ENCODE results near the gene VPS35L.

The VPS35L gene

GRCh38 chr16:19639986-19640421 is 84.5 kb downstream of the VPS35L start:
- in situ Hi-C loops (cut with MboI; ENCODE audit: low pct_unique_long_range_greater_than_20kb, low sequenced_read_pairs, unreplicated experiment) = no loop called here
- no peak for DNase-seq (ENCODE audit: low spot score)
- TF ChIP-seq CTCF (IDR thresholded peaks at IDR 0.05; ENCODE audit: extremely low read depth, insufficient read depth, missing control alignments) = no peak

- no peak for TF ChIP-seq CTCF (IDR thresholded peaks at IDR 0.05; ENCODE audit: extremely low read depth, insufficient read depth, missing control alignments)
- in situ Hi-C loops (cut with MboI; ENCODE audit: low pct_unique_long_range_greater_than_20kb, low sequenced_read_pairs, unreplicated experiment) = no loop called here
- no peak for DNase-seq (ENCODE audit: low spot score)
Observed at GRCh38 chr16:19642501-19642900, 87.0 kb downstream of the VPS35L start.

- in situ Hi-C loops (cut with MboI; ENCODE audit: low pct_unique_long_range_greater_than_20kb, low sequenced_read_pairs, unreplicated experiment) = no loop called here
- no peak for TF ChIP-seq CTCF (IDR thresholded peaks at IDR 0.05; ENCODE audit: extremely low read depth, insufficient read depth, missing control alignments)
- DNase-seq (ENCODE audit: low spot score) = no peak
Observed at GRCh38 chr16:19644877-19645276, 89.4 kb downstream of the VPS35L start.

DNA sequence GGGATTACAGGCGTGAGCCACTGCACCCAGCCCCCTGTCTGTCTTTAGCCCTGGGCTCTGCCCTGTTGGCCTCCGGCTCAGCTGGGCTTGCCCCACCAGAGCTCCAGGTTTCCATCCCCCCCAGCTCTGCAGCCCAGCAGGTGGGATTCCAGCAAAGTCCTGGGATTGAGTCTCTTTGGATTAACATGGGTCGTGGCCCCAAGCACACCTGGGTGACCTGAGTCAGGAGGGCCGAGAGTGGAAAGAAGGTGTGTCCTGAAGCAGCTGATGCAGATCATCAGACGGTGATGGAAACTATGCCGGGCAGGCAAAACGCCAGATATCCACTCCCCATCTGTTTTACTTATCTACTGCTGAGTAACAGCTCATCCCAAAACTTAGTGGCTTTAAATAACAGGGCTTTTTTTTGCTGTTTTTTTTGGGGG is 90.1 kb downstream of the VPS35L start:
- no peak for DNase-seq (ENCODE audit: low spot score)
- no peak for TF ChIP-seq CTCF (IDR thresholded peaks at IDR 0.05; ENCODE audit: extremely low read depth, insufficient read depth, missing control alignments)
- in situ Hi-C loops (cut with MboI; ENCODE audit: low pct_unique_long_range_greater_than_20kb, low sequenced_read_pairs, unreplicated experiment) = no loop called here

DNA sequence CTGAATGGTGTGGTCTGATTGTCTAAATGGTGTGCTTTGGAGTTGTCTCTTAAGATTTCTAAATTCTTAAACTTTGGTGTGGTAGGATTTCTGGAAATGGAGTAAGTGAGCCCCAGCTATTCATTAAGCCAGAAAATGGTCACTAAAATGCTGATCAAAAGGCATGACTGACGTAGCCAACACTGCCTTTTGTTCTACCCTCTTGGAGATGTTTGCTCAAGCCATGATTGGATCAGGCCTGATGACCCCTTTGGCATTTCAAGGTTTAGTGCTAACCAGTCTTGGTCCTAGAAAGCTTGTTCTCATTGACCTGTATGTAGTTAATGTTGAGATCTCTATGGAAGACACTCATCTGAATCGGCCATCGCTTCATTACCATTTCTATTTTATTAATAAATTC is 94.5 kb downstream of the VPS35L start:
- in situ Hi-C loops (cut with MboI; ENCODE audit: low pct_unique_long_range_greater_than_20kb, low sequenced_read_pairs, unreplicated experiment) = no loop called here
- no peak for TF ChIP-seq CTCF (IDR thresholded peaks at IDR 0.05; ENCODE audit: extremely low read depth, insufficient read depth, missing control alignments)
- DNase-seq (ENCODE audit: low spot score) = no peak

- in situ Hi-C loops (cut with MboI; ENCODE audit: low pct_unique_long_range_greater_than_20kb, low sequenced_read_pairs, unreplicated experiment) = no loop called here
- no peak for DNase-seq (ENCODE audit: low spot score)
Observed at GRCh38 chr16:19654147-19654546, 98.6 kb downstream of the VPS35L start.

More at GRCh38 chr16:19654147-19654546, 98.6 kb downstream of the VPS35L start:
- TF ChIP-seq CTCF (IDR thresholded peaks at IDR 0.05; ENCODE audit: extremely low read depth, insufficient read depth, missing control alignments) = no peak
